Stomach smooth muscle (tissue), 2 donors: Measurements from ENCODE around the gene GSTT2.

Experiments used
- H3K27ac ChIP-seq: one replicate; pipeline ENCODE4 v1.7.0; 2013; ENCODE audit warnings: mild to moderate bottlenecking, low read length, inconsistent platforms
- H3K27me3 ChIP-seq, 2 donors: one replicate each; pipeline ENCODE4 v1.7.0; 2013; ENCODE audit warnings: low read length in 2 of 2; ENCODE audit not compliant: insufficient read depth in 2 of 2, control insufficient read depth in 1 of 2
- H3K36me3 ChIP-seq, 2 donors: one replicate each; pipeline ENCODE4 v1.7.0; 2013; ENCODE audit warnings: low read length in 2 of 2; ENCODE audit not compliant: control insufficient read depth in 2 of 2, insufficient read depth in 2 of 2
- H3K4me1 ChIP-seq: one replicate; pipeline ENCODE4 v1.7.0; 2013; ENCODE audit warnings: low read length; ENCODE audit not compliant: control insufficient read depth, insufficient read depth
- H3K4me3 ChIP-seq, 2 donors: one replicate each; pipeline ENCODE4 v1.7.0; 2013; ENCODE audit warnings: low read length in 2 of 2
- H3K9ac ChIP-seq, 2 donors: one replicate each; pipeline ENCODE4 v1.7.0; 2013; ENCODE audit warnings: low read length in 2 of 2, mild to moderate bottlenecking in 1 of 2
- H3K9me3 ChIP-seq, 2 donors: one replicate each; pipeline ENCODE4 v1.7.0; 2013; ENCODE audit warnings: low read length in 2 of 2; ENCODE audit not compliant: control insufficient read depth in 2 of 2
- donor health status: healthy.
- donor health status: Pancreatic carcinoma.

GSTT2 gene

GRCh38 chr22:24027991-24028390 is 48.1 kb downstream of the GSTT2 start:
- Histone ChIP-seq H3K4me3 (no peak overlapping the region), H3K4me1 (peaks cover 5% of the 10 kb centered on the region), H3K27ac (no peak overlapping the region), H3K9ac (no peak overlapping the region), H3K27me3 (no peaks in the 10 kb centered on the region), H3K9me3 (no peaks in the 10 kb centered on the region), H3K36me3 (peaks cover 0 to 3% of the 10 kb centered on the region in 2 donors)

- H3K9me3 ChIP-seq, result no peaks in the 10 kb centered on the region
- no peak overlapping the region for H3K27ac ChIP-seq
- H3K4me1 ChIP-seq, result peaks cover 5% of the 10 kb centered on the region
- peaks cover 0 to 3% of the 10 kb centered on the region in 2 donors for H3K36me3 ChIP-seq
- H3K27me3 ChIP-seq, result no peaks in the 10 kb centered on the region
- no peak overlapping the region for H3K9ac ChIP-seq
- no peak overlapping the region for H3K4me3 ChIP-seq
Measured at GRCh38 chr22:24028533-24028932, 48.6 kb downstream of the GSTT2 start.

GRCh38 chr22:24029304-24029703 is 49.4 kb downstream of the GSTT2 start:
- Histone ChIP-seq H3K4me1 (peaks cover 5% of the 10 kb centered on the region), H3K9me3 (no peaks in the 10 kb centered on the region), H3K4me3 (no peak overlapping the region), H3K27me3 (no peaks in the 10 kb centered on the region), H3K36me3 (peaks cover 0 to 3% of the 10 kb centered on the region in 2 donors), H3K27ac (no peak overlapping the region), H3K9ac (no peak overlapping the region)

GRCh38 chr22:24030186-24030702 is 50.3 kb downstream of the GSTT2 start:
- Histone ChIP-seq H3K36me3 (peaks cover 0 to 6% of the 10 kb centered on the region in 2 donors), H3K4me3 (no peak overlapping the region), H3K27me3 (no peaks in the 10 kb centered on the region), H3K27ac (no peak overlapping the region), H3K9ac (no peak overlapping the region), H3K4me1 (peaks cover 5% of the 10 kb centered on the region), H3K9me3 (no peaks in the 10 kb centered on the region)
